Left renal cortex interstitium (tissue), 4 donors: ENCODE data around the gene CELSR2. TPM values are rescaled to one million over a fixed set of nuclear protein-coding genes. Genes with fewer than 3 reads are reported as not detected.
"Not testable (repeated sequence)": the region's sequence is repeated elsewhere in the genome, so short reads cannot be mapped to it uniquely, and the experiment has no call there.

Experiments
- DNase-seq, 4 donors: peaks; one replicate each; pipeline ENCODE4 v3.0.0-alpha.2; 2013; ENCODE audit warnings: low read depth in 4 of 4, low spot score in 2 of 4, missing footprints in 1 of 4
- polyA plus RNA-seq, 4 donors: library from polyadenylated mRNA; unstranded; fragments of 120-200 nt; gene quantifications; one replicate each; pipeline ENCODE4 v1.2.1, GENCODE V29; 2013; ENCODE audit not compliant: insufficient read length in 4 of 4

Gene CELSR2
- polyA plus RNA-seq, 4 donors = 23.6 to 46.9 (median 32.9) TPM

- no peak for DNase-seq
Observed at GRCh38 chr1:109295712-109296415, 46.5 kb downstream of the CELSR2 start.

- no peak for DNase-seq
Observed at GRCh38 chr1:109296782-109297181, 47.4 kb downstream of the CELSR2 start.

- DNase-seq = no peak
Observed at GRCh38 chr1:109298666-109299557, 49.6 kb downstream of the CELSR2 start.

DNA sequence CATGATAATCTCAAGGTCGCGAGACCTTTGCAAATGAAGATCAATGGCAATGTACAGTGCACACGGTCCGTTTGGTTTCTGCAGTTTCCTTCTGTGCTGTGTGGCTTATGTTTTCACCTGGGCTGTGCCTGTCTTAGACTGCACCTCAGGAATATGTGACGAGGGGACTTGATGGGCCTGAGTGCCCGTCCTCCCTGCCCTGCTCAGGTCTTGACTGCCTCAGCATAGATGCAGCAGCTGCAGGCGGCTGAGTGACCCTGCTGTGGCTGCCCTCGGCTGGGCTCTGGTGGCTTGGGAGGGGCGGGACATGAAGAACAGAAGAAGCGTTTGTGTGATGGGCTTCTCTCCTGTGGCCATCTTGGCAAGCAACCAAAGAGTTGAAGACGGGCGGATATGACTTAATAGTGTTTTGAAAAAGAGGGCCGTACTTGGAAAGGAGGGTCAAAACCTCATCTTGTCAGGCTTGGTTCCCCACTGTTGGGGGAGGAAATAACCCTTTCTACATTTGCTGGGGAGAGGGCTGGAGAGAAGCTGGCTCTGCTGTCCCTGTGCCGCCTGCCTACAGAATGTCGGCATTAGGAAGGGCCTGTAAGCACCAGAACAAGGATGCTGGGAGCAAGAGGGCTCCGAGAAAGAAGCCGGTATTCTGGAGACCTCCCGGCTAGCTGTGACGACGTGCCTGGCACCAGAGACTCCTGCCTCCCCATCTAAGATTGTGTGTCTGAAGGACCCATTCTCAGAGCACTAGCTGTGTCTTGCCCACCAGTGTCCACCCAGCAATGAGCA is 50.4 kb downstream of the CELSR2 start:
- no peak for DNase-seq

GRCh38 chr1:109300650-109301151 is 51.4 kb downstream of the CELSR2 start:
- no peak for DNase-seq

GRCh38 chr1:109301874-109302273 is 52.5 kb downstream of the CELSR2 start:
- no peak for DNase-seq

DNA sequence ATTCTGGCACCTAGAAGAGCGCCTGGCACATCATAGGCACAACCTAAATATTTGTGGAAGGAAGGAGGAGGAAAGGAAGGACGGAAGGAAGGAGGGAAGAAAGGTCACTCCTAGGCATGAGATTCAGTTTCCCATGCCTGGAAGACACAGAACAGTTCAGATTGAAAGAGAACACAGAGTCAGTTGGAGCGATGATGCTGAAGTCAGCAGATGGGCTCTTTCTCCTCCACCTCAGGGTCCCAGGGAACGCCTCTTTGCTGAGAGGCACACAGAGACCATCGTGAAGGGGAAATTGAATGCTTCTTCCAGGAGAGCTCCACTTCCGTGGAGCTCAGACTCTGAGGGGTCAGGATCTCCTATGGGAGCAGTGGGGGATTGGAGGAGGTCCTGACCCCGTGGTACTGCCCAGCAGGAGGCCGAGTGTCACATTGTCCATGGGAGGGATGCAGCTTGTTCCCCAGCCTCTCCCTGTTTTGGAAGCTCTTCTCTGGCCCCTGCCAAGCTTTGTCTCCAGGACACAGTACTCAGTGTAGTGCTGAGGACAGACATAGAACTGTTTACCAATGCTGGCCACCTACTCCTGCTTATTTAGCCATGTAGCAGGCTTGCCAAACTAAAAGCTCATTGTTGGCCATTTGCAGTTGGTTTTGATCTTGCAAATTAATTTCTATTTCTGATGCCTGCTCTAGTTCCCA is 55.0 kb downstream of the CELSR2 start:
- no peak for DNase-seq

GRCh38 chr1:109305991-109306390 is 56.7 kb downstream of the CELSR2 start:
- DNase-seq = not testable (repeated sequence)

- DNase-seq = no peak
Observed at GRCh38 chr1:109306832-109307273, 57.5 kb downstream of the CELSR2 start, which contains the start of gene MYBPHL. MYBPHL (minus strand) TSS chr1:109307011; CDS start chr1:109306991, 20 bp downstream.

DNA sequence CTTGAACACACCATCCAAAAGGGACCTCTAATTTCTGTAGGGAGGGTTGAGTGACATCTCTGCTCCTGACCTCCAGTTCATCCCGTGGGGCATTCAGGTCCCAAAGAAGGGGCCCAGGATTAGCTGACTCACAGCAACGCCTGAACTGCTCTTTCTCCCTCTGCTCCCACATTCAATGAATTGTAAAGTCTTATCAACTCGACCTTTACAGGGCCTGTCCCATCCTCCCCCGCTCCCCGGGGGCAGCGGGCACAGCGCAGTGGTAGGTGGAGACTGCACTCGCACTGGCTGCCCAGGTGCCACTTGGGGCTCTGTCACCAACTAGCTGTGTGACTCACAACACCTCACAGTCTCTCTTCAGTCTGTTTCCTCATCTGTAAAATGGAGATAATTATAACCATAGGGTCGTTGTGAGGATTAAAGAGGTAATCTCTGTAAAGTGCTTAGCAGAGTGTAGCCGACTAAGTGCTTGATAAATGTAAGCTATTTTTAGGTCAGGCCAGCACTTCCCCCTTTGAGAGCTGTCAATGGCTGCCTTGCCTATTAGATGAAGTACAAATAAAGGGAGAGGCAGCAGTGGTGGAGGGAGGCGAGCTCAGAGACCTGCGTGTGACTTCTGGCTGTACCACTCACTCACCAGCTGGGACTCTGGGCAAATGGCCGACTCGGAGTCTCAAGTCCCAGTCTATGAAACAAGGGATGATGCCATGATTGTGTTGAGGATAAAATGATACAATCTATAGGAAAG is 58.1 kb downstream of the CELSR2 start:
- no peak for DNase-seq

DNA sequence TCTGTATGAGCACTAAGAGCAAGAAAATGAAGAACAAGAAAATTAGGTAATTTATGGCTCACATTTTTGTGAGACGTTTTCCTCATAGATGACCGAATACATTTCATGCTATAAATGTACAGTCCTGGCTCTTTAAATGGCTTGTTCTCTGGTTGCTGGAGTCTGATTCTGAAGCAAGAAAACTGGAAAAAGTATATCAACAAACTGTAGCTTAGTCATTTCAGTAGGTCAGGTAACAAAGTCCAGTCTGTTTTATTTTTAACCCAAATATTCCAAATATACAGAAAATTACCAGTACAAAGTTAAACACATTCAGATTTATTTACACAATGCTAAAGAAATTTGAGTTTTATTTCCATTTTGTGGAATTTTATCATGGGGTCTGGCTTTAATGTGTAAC is 60.0 kb downstream of the CELSR2 start:
- no peak for DNase-seq

GRCh38 chr1:109312246-109312645 is 62.9 kb downstream of the CELSR2 start:
- DNase-seq = no peak

DNA sequence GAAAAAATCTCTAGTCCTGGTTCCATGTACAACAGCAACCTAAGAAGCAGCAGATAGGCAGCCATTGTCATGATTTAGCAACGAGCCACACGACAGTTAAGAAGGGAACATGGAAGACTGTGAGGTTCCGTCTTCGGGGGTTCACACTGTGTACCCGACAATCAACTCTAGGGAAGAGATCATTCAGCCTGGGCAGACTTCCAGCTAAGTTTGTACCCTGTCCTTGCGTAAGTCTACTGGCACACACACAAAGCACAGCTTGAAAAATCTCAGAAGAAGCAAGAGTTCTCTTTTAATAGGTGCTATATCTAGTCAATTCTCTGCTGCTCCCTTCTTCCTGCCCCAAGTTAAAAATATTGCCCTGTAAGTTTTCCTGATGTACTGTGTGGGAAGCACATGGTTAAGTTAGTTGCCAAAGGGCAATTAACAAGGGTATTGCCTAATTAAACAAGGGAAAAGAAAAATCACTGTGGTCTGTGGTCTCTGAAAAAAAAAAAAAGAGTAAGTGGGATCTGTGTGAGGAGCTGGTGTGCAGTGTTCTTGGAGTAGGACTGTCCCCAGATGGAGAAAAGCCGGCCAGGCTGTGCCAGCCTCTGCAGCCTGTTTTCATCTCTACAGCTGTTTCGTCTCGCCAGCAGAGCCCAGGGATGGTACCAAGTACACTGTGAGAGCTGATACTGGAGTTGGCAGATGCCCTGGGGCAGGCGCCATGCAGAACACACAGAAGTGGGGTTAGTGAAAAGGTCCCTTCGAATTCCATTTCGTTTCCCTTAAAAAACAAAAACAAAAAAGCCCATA is 63.8 kb downstream of the CELSR2 start:
- no peak for DNase-seq

GRCh38 chr1:109314795-109315194 is 65.5 kb downstream of the CELSR2 start:
- DNase-seq = no peak

DNA sequence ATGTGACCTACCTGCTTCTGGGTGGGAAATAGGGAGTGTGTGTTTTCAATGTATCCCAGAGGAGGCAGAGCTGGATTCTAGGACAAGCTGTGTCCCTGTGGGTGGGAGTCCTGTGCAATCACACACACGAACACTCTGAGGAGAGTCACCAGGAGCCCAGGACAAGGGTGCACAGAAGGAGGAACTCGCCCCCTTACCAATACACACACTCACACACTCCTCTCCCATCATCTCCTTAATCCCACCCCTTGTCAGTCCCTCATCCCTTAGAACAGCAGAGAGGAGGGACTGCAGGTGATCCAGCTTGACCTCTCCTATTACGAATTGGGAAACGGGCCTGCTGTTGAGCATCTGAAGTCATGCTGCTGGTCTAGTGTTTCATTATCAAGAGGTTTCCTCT is 65.9 kb downstream of the CELSR2 start:
- DNase-seq = no peak

DNA sequence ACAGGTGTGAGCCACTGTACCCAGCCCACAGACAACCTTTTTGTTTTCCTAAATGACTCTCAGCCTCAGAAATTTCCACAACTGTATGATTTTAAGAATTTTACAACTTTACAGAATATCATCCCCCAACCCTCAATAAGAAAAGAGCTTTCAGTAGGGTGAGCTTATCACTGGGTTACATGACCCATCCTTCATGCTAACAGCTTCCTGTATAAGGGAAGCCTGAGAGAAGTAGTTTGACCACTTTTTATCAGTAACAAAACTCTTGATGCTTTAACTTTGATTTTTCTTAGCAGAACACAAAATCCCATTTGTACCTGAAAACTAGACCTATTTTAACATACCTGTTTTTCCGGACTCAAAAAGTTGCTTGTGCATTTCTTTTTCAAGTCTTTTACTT is 67.2 kb downstream of the CELSR2 start:
- no peak for DNase-seq

DNA sequence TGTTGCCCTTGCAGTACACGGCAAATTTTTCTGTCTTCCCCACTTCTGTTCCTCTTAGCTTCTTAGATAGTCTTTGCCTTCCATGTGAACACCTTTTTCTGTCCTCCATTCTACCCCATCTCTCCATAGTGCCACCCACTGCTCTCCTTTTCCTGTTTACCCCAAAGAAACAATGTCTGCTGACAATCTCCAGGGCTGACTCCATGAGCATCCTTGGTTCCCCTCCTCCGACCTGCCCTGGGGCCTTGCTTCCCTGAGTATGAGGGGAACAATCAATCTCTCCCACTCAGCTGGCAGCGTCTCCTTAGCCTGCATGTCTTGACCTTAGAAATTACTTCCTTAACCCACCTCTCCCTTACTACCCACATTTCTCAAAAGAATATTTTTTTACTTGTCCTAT is 69.8 kb downstream of the CELSR2 start:
- DNase-seq = no peak

- DNase-seq = no peak
Observed at GRCh38 chr1:109322974-109323373, 73.6 kb downstream of the CELSR2 start.
